ENCODE measurements around the gene POMT2. TPM values are rescaled to one million over a fixed set of nuclear protein-coding genes. Genes with fewer than 3 reads are reported as not detected.

POMT2 gene
- total RNA-seq, 1 experiment from 2014 or later, result 24.0 TPM

DNA sequence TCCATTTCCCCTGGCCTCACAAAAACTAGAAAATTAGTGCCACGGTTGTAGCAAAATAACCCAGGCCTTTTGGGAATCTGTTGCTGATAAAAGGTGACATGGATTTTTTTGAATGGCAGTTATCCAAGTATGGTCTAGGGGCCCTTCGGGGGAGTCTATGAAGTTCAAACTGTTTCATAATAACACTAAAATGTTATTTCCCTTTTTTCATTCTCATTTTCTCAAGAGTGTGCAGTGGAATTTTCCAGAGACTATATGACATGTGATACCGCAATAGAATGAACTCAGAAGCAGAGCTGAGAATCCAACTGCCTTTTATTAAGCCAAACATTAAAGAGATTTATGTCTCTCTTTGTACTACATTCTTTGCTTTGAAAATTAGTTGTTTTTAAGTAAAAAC lies 27.1 kb upstream of the POMT2 start:
- Histone ChIP-seq H2AFZ (ENCODE audit: low read length) (no peak overlapping the region), H3K27ac (ENCODE audit: low read length) (no peak overlapping the region; the same call in 1 of the 2 replicates), H3K4me3 (ENCODE audit: low read length) (no peak overlapping the region), H3K9me3 (ENCODE audit: low read length) (no peaks in the 10 kb centered on the region), H3K36me3 (ENCODE audit: insufficient read depth, low read length) (peaks cover 24% of the 10 kb centered on the region; the same call in 1 of the 2 replicates), H3K27me3 (ENCODE audit: low read length) (no peaks in the 10 kb centered on the region), H3K9me2 (replicated peaks; ENCODE audit: insufficient read depth, low read length) (no peaks in the 10 kb centered on the region), H4K20me1 (ENCODE audit: insufficient read depth, low read depth, low read length) (no peaks in the 10 kb centered on the region), H3K79me2 (ENCODE audit: low read length) (peaks cover 38% of the 10 kb centered on the region), H3K4me2 (ENCODE audit: low read depth, low read length, poor library complexity, severe bottlenecking) (no peak overlapping the region), H3K9ac (ENCODE audit: low read length) (no peak overlapping the region), H3K4me1 (ENCODE audit: low read length) (peaks cover 13% of the 10 kb centered on the region)
- no peak for DNase-seq

DNA sequence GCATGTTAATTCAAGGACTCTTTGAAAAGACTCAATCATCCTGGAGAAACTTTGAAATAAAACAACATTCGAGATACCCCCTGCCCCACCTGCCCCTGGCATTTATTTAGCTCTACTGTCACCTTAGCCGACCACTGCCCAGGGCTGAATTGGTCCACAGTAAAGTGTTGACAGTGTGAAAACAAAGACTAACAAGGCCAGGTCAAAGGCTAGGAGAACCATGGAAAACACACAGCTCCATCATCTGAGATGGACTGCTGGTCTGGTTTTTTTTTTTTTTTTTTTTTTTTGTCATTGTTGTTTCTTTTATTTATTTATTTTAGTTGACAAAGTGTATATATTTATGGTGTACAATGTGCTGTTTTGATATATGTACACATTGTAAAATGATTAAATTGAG lies 25.8 kb upstream of the POMT2 start:
- Histone ChIP-seq H3K9ac (ENCODE audit: low read length) (no peak overlapping the region), H3K27ac (ENCODE audit: low read length) (no peak overlapping the region), H3K4me1 (ENCODE audit: low read length) (peaks cover 13% of the 10 kb centered on the region), H3K36me3 (ENCODE audit: insufficient read depth, low read length) (peaks cover 28% of the 10 kb centered on the region; the same call in 1 of the 2 replicates), H3K9me3 (ENCODE audit: low read length) (no peaks in the 10 kb centered on the region), H4K20me1 (ENCODE audit: insufficient read depth, low read depth, low read length) (no peaks in the 10 kb centered on the region), H2AFZ (ENCODE audit: low read length) (no peak overlapping the region), H3K79me2 (ENCODE audit: low read length) (peaks cover 34% of the 10 kb centered on the region), H3K27me3 (ENCODE audit: low read length) (no peaks in the 10 kb centered on the region), H3K4me2 (ENCODE audit: low read depth, low read length, poor library complexity, severe bottlenecking) (no peak overlapping the region), H3K4me3 (ENCODE audit: low read length) (no peak overlapping the region), H3K9me2 (replicated peaks; ENCODE audit: insufficient read depth, low read length) (no peaks in the 10 kb centered on the region)
- no peak for DNase-seq

DNA sequence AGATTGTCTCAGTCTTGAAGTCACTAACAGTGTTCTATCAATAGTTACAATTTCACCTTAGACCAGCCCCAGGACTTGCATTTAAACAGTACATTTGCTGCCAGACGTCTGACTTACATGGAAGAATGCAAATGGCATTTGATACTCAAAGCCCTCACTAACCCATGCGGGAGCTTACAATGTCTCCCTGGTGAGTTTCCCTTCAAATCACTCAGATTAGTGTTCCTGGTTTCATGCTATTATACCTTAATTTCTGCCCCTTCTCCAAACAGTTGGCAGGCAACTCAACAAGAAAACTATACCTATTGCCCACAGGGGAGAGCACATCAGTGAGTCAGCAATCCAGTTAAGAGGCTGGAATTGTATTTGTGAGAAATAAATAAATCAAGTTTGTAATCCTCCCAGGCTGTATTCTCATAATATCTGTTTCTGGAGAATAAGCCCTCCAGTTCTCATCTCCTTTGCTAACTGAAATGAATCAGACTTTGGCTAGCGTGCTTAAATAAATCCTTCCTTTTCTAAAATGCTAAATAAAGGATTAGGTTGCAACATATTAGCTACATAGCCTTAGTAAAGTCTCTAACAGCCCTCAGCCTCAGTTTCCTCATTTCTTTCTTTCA lies 23.8 kb upstream of the POMT2 start:
- Histone ChIP-seq H3K9ac (ENCODE audit: low read length) (no peak overlapping the region), H3K36me3 (ENCODE audit: insufficient read depth, low read length) (peaks cover 29% of the 10 kb centered on the region; the same call in 1 of the 2 replicates), H3K27ac (ENCODE audit: low read length) (peak overlapping the region; percentile 19; the same call in 1 of the 2 replicates), H4K20me1 (ENCODE audit: insufficient read depth, low read depth, low read length) (no peaks in the 10 kb centered on the region), H3K27me3 (ENCODE audit: low read length) (no peaks in the 10 kb centered on the region), H3K4me1 (ENCODE audit: low read length) (peaks cover 13% of the 10 kb centered on the region), H3K9me2 (replicated peaks; ENCODE audit: insufficient read depth, low read length) (no peaks in the 10 kb centered on the region), H2AFZ (ENCODE audit: low read length) (no peak overlapping the region), H3K79me2 (ENCODE audit: low read length) (peaks cover 26% of the 10 kb centered on the region), H3K4me2 (ENCODE audit: low read depth, low read length, poor library complexity, severe bottlenecking) (no peak overlapping the region), H3K4me3 (ENCODE audit: low read length) (no peak overlapping the region), H3K9me3 (ENCODE audit: low read length) (no peaks in the 10 kb centered on the region)
- no peak for DNase-seq

DNA sequence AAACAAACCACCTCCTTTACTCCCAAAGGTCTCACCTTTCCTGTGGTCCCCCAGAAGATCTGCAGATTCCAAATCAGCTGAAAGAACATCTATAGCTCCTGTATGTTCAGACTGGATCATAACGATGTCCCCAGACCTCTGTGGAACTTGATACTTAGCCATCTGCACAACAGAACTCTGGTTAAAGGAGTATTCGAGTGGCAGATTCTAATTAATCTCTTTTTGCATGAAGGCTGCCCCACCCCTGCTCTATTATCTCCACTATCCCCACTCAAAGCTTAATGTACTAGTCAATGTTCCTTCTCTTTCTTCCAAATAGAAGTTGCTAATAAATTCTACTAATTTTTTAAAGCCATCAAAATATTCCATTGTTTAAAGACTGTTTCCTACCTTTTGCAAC lies 23.0 kb upstream of the POMT2 start:
- Histone ChIP-seq H2AFZ (ENCODE audit: low read length) (no peak overlapping the region), H3K9ac (ENCODE audit: low read length) (no peak overlapping the region), H3K4me3 (ENCODE audit: low read length) (no peak overlapping the region), H4K20me1 (ENCODE audit: insufficient read depth, low read depth, low read length) (no peaks in the 10 kb centered on the region), H3K9me3 (ENCODE audit: low read length) (no peaks in the 10 kb centered on the region), H3K9me2 (replicated peaks; ENCODE audit: insufficient read depth, low read length) (no peaks in the 10 kb centered on the region), H3K4me2 (ENCODE audit: low read depth, low read length, poor library complexity, severe bottlenecking) (no peak overlapping the region), H3K4me1 (ENCODE audit: low read length) (peaks cover 13% of the 10 kb centered on the region), H3K79me2 (ENCODE audit: low read length) (peaks cover 23% of the 10 kb centered on the region), H3K27me3 (ENCODE audit: low read length) (no peaks in the 10 kb centered on the region), H3K27ac (ENCODE audit: low read length) (no peak overlapping the region), H3K36me3 (ENCODE audit: insufficient read depth, low read length) (peaks cover 35% of the 10 kb centered on the region; the same call in 1 of the 2 replicates)
- DNase-seq, result no peak

DNA sequence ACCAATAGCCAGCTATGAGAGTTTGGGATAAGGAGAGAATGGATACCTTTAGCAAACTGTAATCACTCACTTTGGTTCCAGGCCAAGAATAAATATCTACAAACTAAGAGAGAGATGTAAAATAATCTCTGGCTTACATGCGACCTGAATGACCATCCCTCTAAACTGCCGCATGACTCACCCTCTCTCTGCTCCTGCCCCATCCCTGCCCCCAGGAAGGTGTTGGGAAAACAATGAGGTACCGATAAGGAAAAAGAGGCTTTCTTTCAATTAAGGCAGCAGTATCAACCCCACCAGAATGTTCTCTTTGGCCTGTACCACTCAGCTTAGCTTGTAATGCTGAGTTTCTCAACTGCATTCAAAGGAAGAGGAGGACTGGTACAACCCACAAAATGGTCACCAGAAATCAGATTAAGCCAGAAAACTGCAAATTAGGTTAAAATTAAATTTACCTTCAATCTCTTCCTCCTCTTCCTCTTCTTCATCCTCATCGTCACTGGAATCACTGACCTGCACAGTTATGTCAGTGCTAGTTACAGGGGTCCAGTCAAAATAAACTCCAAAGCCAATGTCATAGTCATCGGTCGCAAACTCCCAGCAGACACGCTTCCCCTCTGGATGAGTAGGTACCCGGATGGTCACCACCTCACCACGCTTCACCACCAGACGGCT lies 22.2 kb upstream of the POMT2 start:
- no peak overlapping the region for H3K4me2 ChIP-seq (ENCODE audit: low read depth, low read length, poor library complexity, severe bottlenecking)
- no peak overlapping the region for H3K27ac ChIP-seq (ENCODE audit: low read length)
- no peak overlapping the region for H2AFZ ChIP-seq (ENCODE audit: low read length)
- H3K9me2 ChIP-seq (replicated peaks; ENCODE audit: insufficient read depth, low read length), result no peaks in the 10 kb centered on the region
- no peaks in the 10 kb centered on the region for H4K20me1 ChIP-seq (ENCODE audit: insufficient read depth, low read depth, low read length)
- peaks cover 35% of the 10 kb centered on the region; the same call in 1 of the 2 replicates for H3K36me3 ChIP-seq (ENCODE audit: insufficient read depth, low read length)
- no peaks in the 10 kb centered on the region for H3K27me3 ChIP-seq (ENCODE audit: low read length)
- no peak overlapping the region for H3K4me3 ChIP-seq (ENCODE audit: low read length)
- H3K4me1 ChIP-seq (ENCODE audit: low read length), result peaks cover 12% of the 10 kb centered on the region
- peaks cover 20% of the 10 kb centered on the region; the same call in 1 of the 2 replicates for H3K79me2 ChIP-seq (ENCODE audit: low read length)
- H3K9me3 ChIP-seq (ENCODE audit: low read length), result no peaks in the 10 kb centered on the region
- no peak overlapping the region for H3K9ac ChIP-seq (ENCODE audit: low read length)
- no peak for DNase-seq

DNA sequence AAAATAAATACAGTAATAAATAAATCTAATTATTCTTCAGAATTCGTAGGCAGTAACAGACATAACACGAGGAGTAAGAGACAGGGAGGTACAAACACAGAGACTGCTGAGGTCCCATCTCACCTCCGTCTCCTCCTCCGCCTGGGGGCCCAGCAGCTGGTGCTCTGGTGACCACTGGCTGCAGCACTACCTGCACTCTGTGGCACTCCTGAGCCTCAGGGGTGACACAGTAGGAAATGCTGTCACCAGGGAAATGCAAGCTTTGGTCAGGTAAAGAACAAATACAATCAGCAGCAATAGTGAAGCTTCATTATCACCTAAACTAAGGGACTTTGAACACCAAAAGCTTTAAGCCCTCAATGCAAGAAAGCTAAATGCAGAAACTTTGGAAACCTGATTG lies 19.7 kb upstream of the POMT2 start:
- Histone ChIP-seq H2AFZ (ENCODE audit: low read length) (no peak overlapping the region), H3K9me3 (ENCODE audit: low read length) (no peaks in the 10 kb centered on the region), H3K27ac (ENCODE audit: low read length) (no peak overlapping the region), H3K4me1 (ENCODE audit: low read length) (peaks cover 11% of the 10 kb centered on the region), H3K9ac (ENCODE audit: low read length) (no peak overlapping the region), H3K27me3 (ENCODE audit: low read length) (no peaks in the 10 kb centered on the region), H3K4me3 (ENCODE audit: low read length) (no peak overlapping the region), H3K9me2 (replicated peaks; ENCODE audit: insufficient read depth, low read length) (no peaks in the 10 kb centered on the region), H3K36me3 (ENCODE audit: insufficient read depth, low read length) (peaks cover 41% of the 10 kb centered on the region; the same call in 1 of the 2 replicates), H3K4me2 (ENCODE audit: low read depth, low read length, poor library complexity, severe bottlenecking) (no peak overlapping the region), H4K20me1 (ENCODE audit: insufficient read depth, low read depth, low read length) (no peaks in the 10 kb centered on the region), H3K79me2 (ENCODE audit: low read length) (0 out of 2 replicates have a peak, but pooled peaks cover 3% of the 10 kb centered on the region)
- no peak for DNase-seq

DNA sequence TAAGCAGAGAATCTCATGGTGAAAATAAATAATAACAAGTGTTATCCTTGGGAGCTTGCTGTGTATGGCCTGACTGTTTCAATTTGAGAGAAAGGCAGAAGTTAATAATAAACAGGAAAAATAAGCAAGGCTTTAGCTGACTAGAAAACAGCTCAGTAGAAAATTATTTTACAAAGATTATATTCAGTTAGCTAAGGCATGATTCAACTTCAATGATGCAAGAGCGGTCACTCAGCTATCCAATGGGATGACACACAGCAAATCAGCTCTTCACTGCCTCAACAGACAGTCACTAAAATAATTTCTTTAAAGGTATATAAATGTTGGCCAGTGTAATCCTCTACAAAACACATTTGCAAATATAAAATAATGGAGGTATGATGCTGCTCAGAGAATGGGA lies 18.7 kb upstream of the POMT2 start:
- Histone ChIP-seq H4K20me1 (ENCODE audit: insufficient read depth, low read depth, low read length) (no peaks in the 10 kb centered on the region), H3K27ac (ENCODE audit: low read length) (no peak overlapping the region), H3K9me3 (ENCODE audit: low read length) (no peaks in the 10 kb centered on the region), H3K4me2 (ENCODE audit: low read depth, low read length, poor library complexity, severe bottlenecking) (no peak overlapping the region), H3K4me1 (ENCODE audit: low read length) (peaks cover 6% of the 10 kb centered on the region), H3K79me2 (ENCODE audit: low read length) (0 out of 2 replicates have a peak, but pooled peaks cover 3% of the 10 kb centered on the region), H3K9me2 (replicated peaks; ENCODE audit: insufficient read depth, low read length) (no peaks in the 10 kb centered on the region), H3K36me3 (ENCODE audit: insufficient read depth, low read length) (peaks cover 43% of the 10 kb centered on the region; the same call in 1 of the 2 replicates), H3K27me3 (ENCODE audit: low read length) (no peaks in the 10 kb centered on the region), H3K4me3 (ENCODE audit: low read length) (no peak overlapping the region), H2AFZ (ENCODE audit: low read length) (no peak overlapping the region), H3K9ac (ENCODE audit: low read length) (no peak overlapping the region)
- no peak for DNase-seq

DNA sequence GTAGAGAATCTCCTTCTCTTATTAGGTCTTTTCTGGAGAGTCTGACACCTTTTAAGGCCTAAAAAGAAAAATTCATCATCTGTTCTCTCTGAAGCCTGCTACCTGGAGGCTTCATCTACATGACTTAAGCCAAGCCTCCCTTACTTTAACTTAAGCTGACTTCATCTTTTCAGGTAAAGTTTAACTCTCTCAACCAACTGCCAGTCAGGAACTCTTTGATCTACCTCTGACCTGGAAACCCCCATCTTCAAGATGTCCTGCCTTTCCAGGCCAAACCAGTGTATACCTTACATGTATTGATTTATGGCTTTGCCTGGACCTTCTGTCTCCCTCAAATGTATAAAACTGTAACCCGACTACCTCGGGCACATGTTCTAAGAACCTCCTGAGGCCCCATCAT lies 17.6 kb upstream of the POMT2 start:
- H3K9me2 ChIP-seq (replicated peaks; ENCODE audit: insufficient read depth, low read length), result no peaks in the 10 kb centered on the region
- H3K27ac ChIP-seq (ENCODE audit: low read length), result no peak overlapping the region
- H3K4me2 ChIP-seq (ENCODE audit: low read depth, low read length, poor library complexity, severe bottlenecking), result no peak overlapping the region
- H2AFZ ChIP-seq (ENCODE audit: low read length), result no peak overlapping the region
- no peaks in the 10 kb centered on the region for H4K20me1 ChIP-seq (ENCODE audit: insufficient read depth, low read depth, low read length)
- no peak overlapping the region for H3K9ac ChIP-seq (ENCODE audit: low read length)
- DNase-seq, result no peak
- no peaks in the 10 kb centered on the region for H3K4me1 ChIP-seq (ENCODE audit: low read length)
- no peaks in the 10 kb centered on the region for H3K27me3 ChIP-seq (ENCODE audit: low read length)
- peaks cover 45% of the 10 kb centered on the region for H3K36me3 ChIP-seq (ENCODE audit: insufficient read depth, low read length)
- no peaks in the 10 kb centered on the region for H3K79me2 ChIP-seq (ENCODE audit: low read length)
- H3K4me3 ChIP-seq (ENCODE audit: low read length), result no peak overlapping the region
- no peaks in the 10 kb centered on the region for H3K9me3 ChIP-seq (ENCODE audit: low read length)
